GM21447 (cell line): ENCODE measurements around the gene STX3.
"Not testable (repeated sequence)": the region's sequence is repeated elsewhere in the genome, so short reads cannot be mapped to it uniquely, and the experiment has no call there.

ENCODE experiments used
- ATAC-seq: cut with Tn5 transposase; IDR thresholded peaks from one replicate; pipeline ENCODE4 v1.9.1; 2021; ENCODE audit not compliant: unreplicated experiment

The STX3 gene

GRCh38 chr11:59829358-59829757 lies 74.2 kb downstream of the STX3 start:
- no peak for ATAC-seq

GRCh38 chr11:59833602-59834001 lies 78.4 kb downstream of the STX3 start:
- no peak for ATAC-seq

- ATAC-seq, result no peak
These were observed 84.4 kb downstream of the STX3 start for GRCh38 chr11:59839615-59840014.

DNA sequence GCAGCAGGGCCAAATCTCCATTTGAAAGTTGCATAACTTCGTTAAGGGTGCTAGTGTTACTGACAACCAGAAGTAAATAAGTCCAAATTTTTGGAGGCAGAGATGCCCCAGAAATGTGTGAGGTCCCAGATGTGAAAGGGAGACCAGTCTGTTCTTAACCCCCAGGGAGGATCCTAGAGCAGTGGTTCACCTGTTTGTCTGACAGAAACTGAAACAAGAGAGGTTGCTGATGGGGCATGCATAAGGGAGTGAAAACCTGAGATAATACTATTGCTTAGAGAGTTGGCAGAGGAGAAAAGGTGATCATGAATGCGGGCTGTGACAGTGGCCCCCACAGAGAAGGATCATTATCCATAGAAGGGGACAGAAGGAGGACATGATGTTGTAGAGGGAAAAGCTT lies 86.3 kb downstream of the STX3 start:
- ATAC-seq, result peak; percentile 89

- no peak for ATAC-seq
These were observed 87.1 kb downstream of the STX3 start for GRCh38 chr11:59842316-59842715.

GRCh38 chr11:59845399-59845798 lies 90.2 kb downstream of the STX3 start, which contains the start of gene CBLIF:
CBLIF (minus strand) TSS chr11:59845499; CDS start chr11:59845453, 46 bp downstream.
- no peak for ATAC-seq

GRCh38 chr11:59846556-59846955 lies 91.4 kb downstream of the STX3 start:
- no peak for ATAC-seq

GRCh38 chr11:59847626-59848025 lies 92.5 kb downstream of the STX3 start:
- no peak for ATAC-seq

DNA sequence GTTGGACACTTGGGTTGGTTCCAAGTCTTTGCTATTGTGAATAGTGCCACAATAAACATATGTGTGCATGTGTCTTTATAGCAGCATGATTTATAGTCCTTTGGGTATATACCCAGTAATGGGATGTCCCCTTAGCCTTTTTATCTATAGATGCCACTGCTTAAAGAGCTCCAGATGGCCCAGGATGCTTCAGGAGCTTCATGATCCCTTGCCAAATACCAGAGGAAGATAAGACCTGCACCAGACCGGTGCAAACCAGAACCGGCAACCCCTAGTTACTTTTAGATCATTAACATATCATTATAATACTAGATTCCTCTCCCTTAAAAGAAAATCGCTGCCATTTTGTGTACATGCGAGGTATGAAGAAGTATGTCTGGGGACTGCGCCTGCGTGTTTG lies 93.3 kb downstream of the STX3 start:
- not testable (repeated sequence) for ATAC-seq

DNA sequence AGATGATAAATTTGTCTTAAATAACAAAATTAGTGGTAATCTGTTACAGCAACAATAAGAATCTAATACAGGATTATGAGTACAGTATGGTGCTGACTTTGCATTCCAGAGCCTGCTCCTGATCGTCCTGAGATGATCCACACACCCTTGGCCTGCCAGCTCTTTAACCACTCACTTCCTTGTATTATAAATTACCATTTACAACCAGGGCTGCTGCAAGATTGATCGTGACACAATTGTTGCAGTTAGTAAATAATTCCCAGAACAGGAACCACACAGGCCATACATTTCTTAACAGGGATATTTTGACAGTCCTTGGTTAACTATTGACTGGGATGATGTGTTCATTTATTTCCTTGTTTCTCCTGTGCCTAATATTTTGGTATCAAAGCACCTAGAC lies 94.0 kb downstream of the STX3 start:
- ATAC-seq, result peak; percentile 58

- not testable (repeated sequence) for ATAC-seq
These were observed 94.4 kb downstream of the STX3 start for GRCh38 chr11:59849551-59849950.

GRCh38 chr11:59851416-59851815 lies 96.2 kb downstream of the STX3 start:
- not testable (repeated sequence) for ATAC-seq

DNA sequence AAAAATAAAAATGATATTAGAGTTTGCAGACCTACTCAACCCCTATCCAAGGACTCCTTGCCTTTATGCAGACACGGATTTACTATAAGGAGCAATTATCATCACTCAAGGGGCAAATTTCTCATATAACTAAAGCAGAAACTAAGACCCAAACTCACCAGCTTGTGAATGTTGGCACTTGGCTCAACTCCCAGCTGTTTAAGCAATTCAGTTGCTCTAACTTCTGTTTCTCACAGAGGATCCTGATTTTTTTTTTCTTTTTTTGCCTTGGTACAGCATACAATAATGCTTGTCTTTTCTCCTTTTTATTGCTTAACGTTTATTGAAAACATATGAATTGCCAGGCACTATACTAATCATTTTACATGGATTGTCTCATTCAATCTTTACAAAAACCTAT lies 99.7 kb downstream of the STX3 start:
- ATAC-seq, result no peak
